ENCODE measurements around the gene ATP11A.

ATP11A gene

GRCh38 chr13:112766336-112766735, 76.5 kb downstream of the ATP11A start:
- in situ Hi-C loops (cut with MboI; ENCODE audit: low pct_unique_long_range_greater_than_20kb, low sequenced_read_pairs): no loop called here
- no peak for DNase-seq

DNA sequence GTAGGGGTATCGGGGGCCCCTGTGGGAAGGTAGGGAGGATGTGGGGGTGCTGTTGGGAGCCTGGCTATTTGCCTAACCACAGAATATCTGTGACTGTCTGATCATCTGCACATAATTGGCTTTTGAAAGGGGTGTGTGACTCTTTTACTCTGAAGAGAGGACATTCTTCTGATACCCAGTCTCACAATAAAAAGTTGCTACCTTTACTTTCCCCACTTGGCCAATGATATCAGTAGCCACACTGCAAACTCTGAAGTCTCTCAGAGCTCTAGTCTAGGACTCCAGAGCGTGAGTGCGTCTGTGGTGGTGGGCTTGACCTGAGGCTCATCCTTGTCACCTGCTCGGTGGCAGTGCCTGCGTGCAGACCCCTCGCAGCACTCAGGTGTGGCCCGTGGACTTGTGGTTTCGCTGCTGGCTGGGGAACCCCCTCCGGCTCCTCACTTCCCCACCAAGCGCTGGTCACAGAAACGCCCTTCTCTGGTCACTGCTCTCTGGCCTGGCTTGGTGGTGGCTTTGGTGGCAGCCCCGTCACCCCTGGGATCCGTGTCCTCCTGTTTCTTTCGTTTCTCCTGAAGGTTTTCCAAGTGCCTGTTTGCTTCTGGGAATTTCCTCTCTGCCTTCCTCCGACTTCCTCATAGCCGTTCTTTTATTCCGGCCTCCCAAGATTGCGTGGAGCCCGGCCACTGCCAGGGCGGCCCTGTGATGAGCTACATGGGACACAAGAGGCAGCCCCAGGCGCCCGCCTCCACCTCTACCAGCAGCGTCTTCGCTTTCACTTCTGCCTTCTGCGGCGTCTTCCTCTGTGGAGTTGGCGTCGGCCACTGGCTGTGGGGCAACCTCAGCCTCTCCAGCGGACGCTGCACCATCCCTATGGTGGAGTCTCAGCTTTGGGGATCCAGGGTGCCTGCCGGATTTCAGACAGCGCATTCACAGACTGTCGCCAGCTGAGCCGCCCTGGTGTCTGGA, 78.0 kb downstream of the ATP11A start:
- in situ Hi-C loops (cut with MboI; ENCODE audit: low pct_unique_long_range_greater_than_20kb, low sequenced_read_pairs): no loop called here

GRCh38 chr13:112768795-112769481, 79.1 kb downstream of the ATP11A start:
- in situ Hi-C loops (cut with MboI; ENCODE audit: low pct_unique_long_range_greater_than_20kb, low sequenced_read_pairs): no loop called here
- DNase-seq: no peak

More for the DNA sequence above, 78.0 kb downstream of the ATP11A start:
- no peak for DNase-seq

DNA sequence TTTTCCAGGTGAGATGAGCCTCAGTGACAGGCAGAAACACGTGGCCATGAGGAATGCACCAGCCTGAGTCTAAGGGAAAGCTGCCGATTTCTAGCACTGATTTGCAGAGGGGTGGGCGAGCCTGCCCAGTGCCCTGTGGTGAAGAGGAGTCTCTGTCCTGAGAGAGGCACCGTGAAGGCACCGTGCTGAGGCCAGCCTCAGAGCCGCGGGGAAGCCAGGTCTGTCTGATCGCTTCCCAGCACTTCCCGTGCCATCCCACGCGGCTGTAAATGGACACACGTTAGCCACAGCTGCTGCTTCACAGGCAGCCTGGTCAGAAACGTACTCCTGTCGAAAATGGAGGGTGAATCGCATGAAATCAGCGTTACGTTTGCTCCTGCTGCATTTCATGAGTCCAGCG, 79.8 kb downstream of the ATP11A start:
- in situ Hi-C loops (cut with MboI; ENCODE audit: low pct_unique_long_range_greater_than_20kb, low sequenced_read_pairs): no loop called here
- no peak for DNase-seq

- in situ Hi-C loops (cut with MboI; ENCODE audit: low pct_unique_long_range_greater_than_20kb, low sequenced_read_pairs): no loop called here
- no peak for DNase-seq
These were observed 80.7 kb downstream of the ATP11A start for GRCh38 chr13:112770504-112770903.

DNA sequence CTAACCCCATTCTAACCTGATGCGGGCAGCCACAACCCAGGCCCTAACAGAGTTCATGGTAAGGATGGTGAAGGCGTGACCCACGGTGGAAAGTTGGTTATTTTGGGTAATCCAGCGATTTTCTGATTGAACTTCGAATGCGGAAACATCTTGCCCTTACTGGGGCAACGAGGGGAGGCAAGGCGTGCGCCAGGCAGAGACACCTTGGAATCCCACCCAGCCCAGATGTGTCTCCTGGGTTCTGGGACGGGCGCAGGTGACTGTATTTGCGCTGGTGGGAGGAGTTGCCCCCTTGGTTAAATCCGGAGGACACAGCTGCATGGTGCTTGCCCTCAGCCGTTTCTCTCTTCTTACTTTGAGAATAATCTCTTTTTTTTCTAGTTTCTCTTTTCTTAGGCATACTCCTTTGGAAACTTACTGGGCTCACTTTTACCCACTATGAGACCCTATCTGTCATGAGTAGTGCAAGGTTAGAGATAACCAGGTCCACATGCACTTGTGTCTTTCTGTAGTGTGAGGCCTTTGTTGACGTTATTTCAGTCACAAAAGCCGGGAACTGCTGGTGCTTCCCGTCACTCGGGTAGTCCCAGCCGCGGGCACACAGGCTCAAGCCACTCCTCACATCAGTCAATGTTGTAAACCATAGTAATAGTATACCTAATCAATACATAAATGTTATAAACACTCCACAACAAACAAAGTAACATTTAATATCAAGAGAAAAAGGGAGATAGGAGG, 81.5 kb downstream of the ATP11A start:
- in situ Hi-C loops (cut with MboI; ENCODE audit: low pct_unique_long_range_greater_than_20kb, low sequenced_read_pairs): no loop called here
- no peak for DNase-seq

DNA sequence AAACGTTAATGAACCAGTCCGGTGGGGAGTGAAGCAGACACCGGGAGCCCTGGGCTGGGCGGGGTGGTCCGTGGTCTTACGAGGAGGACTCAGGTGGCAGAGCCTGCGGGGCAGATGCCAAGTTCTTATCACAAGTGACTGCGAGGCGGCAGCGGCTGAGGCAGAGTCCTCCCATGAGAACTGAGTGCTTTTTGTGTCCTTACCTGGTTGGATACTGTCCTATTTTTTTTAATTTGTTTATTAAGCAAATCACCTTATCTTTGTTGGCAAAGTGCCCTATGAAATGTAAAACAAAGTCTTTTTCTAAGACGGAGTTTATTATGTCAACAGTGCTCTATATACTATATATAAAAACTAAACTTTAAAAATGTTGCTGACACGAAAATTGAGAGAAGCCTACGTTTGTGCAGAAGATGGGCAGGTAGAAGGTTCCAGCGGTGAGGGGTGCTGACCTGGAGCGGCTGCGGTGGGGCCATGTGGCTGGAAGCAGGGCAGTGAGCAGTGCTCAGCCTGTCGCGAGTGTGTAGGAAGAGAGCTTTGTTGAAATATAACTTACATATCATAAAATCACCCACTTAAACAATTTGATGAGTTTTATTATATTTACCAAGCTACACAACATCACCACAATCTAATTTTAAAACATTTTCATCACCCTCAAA, 82.2 kb downstream of the ATP11A start:
- no peak for DNase-seq
- in situ Hi-C loops (cut with MboI; ENCODE audit: low pct_unique_long_range_greater_than_20kb, low sequenced_read_pairs): no loop called here

- in situ Hi-C loops (cut with MboI; ENCODE audit: low pct_unique_long_range_greater_than_20kb, low sequenced_read_pairs): no loop called here
These were observed 82.7 kb downstream of the ATP11A start for GRCh38 chr13:112772539-112772909.

DNA sequence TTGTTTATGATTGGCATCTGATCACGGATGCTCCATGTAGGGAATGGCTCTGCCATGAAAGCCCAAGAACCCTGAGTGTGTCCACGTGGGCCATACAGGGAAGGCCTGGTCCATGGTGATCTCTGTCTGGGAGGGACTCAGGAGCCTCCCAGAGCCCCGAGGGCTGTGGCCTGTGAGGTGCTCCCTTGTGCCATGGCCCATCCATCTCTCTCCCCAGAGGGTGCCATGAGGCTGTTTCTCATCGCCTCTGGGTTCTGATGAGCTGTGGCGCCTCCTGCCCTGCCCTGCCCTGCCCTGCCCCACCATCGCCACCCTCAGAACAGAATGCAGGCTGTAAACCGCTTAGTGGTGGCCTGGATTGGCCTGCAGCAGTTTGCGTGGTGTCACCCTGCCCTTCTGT, 83.1 kb downstream of the ATP11A start:
- DNase-seq: no peak
- in situ Hi-C loops (cut with MboI; ENCODE audit: low pct_unique_long_range_greater_than_20kb, low sequenced_read_pairs): no loop called here

More at GRCh38 chr13:112772539-112772909, 82.7 kb downstream of the ATP11A start:
- DNase-seq: no peak

DNA sequence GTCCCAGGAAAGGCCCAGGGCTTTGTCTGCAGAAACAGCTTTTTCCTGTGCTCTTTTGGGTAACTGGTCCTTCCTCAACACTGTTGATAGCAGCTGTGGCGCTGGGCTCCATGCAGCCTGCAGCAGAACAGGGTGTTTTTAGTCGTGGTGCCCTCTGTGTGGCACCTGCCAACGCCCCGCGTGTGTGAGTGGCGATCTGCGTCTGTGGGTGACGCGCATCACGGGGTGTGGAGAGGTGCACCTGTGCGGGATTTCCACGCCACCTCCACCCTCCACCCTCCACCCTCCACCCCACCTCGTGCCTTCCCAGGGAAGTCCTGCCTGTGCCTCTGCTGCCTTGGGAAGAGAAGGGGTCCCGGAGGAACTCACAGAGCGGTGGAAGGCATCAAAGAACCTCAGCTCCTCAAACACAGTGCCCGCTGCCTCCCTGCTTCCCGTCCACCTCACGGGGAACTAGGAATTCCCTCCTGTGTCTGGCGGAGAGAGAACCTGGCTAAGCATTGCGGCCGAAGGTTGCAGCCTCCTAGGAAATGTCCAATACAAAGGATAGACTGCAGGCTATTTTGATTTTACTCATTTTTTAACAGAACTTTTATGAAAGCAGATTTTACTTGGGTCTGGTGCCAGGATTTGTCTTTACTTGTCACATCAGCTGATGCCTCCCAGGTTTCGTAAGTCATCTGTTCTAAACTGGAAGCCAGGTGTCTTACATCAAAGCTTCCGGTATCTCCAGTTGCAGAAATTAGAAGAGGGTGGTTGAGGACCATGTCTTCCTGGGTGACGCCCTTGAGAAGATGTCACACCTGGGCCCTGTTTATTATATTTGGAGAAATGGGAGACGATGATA, 84.0 kb downstream of the ATP11A start:
- in situ Hi-C loops (cut with MboI; ENCODE audit: low pct_unique_long_range_greater_than_20kb, low sequenced_read_pairs): no loop called here
- DNase-seq: no peak

GRCh38 chr13:112774448-112774792, 84.6 kb downstream of the ATP11A start:
- in situ Hi-C loops (cut with MboI; ENCODE audit: low pct_unique_long_range_greater_than_20kb, low sequenced_read_pairs): no loop called here
- no peak for DNase-seq

GRCh38 chr13:112774829-112775565, 85.2 kb downstream of the ATP11A start:
- in situ Hi-C loops (cut with MboI; ENCODE audit: low pct_unique_long_range_greater_than_20kb, low sequenced_read_pairs): no loop called here
- no peak for DNase-seq

DNA sequence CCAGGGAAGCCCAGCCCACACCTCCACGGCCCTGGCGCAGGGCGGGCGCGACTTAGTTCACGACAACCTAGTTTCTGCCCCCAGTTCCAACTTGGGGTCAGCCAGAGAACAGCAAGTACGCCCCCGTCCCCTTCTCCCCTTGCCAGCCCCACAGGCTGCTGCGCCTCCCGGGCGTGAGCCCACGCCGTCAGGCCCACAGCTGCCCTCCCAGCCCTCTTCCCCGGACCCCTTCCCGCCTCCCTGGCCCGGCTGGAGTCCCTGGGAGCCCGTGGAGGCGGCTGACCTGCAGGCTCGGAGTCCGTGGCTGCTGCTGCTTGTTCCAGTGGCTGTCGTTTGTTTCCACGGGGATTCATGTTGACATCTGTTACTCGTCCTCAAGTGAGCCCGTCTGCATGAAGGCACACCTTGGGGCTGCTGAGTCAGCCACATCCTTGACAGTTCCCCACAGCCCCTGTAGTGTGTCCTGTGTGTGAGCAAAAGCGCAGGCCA, 86.0 kb downstream of the ATP11A start:
- in situ Hi-C loops (cut with MboI; ENCODE audit: low pct_unique_long_range_greater_than_20kb, low sequenced_read_pairs): no loop called here
- no peak for DNase-seq

DNA sequence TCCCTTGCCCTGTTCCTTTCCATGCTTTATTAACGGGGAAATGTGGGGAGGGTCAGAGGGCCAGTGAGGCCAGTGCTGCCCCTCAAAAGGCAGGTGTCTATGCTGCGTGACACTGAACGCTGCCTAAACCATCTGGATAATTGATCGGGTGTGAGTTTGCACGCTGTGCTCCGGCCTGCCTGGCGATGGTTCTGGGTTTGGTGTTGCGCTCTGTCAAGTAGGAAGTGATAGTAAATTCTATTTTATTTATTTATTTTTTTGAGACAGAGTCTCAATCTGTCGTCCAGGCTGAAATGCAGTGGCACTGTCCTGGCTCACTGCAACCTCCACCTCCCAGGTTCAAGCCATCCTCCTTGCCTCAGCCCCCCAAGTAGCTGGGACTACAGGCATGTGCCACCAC, 86.5 kb downstream of the ATP11A start:
- in situ Hi-C loops (cut with MboI; ENCODE audit: low pct_unique_long_range_greater_than_20kb, low sequenced_read_pairs): no loop called here
- no peak for DNase-seq

GRCh38 chr13:112776971-112777370, 87.1 kb downstream of the ATP11A start:
- in situ Hi-C loops (cut with MboI; ENCODE audit: low pct_unique_long_range_greater_than_20kb, low sequenced_read_pairs): no loop called here
- DNase-seq: no peak

DNA sequence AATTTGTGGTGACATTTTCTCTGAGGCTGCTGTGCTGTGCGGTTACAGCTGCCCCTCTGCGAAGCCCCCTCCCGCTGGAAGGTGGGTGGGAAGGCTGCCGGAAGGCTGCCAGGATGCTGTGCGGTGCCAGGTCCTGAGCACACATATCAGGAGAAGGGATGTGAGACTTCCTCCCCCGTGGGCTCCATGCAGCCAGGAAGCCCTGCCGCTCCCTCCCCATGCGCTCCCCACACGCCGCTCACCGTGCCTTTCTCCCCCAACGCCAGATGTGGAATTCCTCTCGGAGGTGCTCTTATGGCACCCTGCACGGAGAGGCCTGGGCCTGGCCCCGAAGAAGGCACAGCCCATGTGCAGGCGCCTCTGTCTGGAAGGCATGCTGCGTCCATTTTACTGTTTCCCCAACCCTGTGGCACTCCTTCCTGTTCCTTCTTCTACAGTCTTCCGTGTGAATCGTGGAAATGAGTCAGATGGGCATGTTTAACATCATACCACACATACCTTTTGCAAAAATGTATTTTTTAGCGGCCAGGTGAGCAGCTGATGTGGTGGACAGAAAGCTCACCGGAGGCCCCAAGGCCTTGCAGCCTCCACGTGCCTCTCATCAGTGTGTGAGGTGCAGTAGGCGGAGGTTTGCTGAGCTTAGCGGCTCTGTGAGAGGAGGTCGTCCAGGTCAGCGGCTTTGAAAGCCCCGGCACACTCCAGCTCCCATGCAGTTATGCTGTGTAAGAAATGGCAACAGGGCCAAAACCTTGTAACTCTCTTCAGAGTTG, 88.0 kb downstream of the ATP11A start:
- in situ Hi-C loops (cut with MboI; ENCODE audit: low pct_unique_long_range_greater_than_20kb, low sequenced_read_pairs): no loop called here
- DNase-seq: no peak

Data from KBM-7 (cell line).